GM18499 (cell line): ENCODE measurements around the gene NIPAL3.
"Not testable (repeated sequence)": the region's sequence is repeated elsewhere in the genome, so short reads cannot be mapped to it uniquely, and the experiment has no call there.

Source experiments
- ATAC-seq: cut with Tn5 transposase; IDR thresholded peaks from one replicate; pipeline ENCODE4 v1.9.1; 2021; ENCODE audit warnings: moderate number of reproducible peaks; ENCODE audit not compliant: insufficient read depth, unreplicated experiment

NIPAL3 gene

GRCh38 chr1:24452922-24453485, 37.4 kb downstream of the NIPAL3 start:
- no peak for ATAC-seq

- ATAC-seq: no peak
These were observed 39.1 kb downstream of the NIPAL3 start for GRCh38 chr1:24454673-24455072.

DNA sequence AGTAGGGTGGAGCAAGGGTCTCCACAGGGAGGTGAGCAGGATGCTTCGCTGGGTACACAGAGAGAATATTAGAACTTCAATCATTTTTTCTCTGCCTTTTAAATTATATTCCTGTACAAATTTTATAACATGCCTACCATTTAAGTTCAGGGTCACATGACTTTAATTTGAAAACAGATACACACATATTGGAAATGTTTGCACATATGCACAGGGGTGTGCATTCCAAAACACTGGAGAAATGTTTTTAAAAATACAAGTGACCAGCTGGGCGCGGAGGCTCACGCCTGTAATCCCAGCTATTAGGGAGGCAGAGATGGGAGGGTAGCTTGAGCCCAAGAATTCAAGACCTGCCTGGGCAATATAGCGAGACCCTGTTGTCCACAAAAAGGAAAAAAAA, 39.7 kb downstream of the NIPAL3 start:
- ATAC-seq: no peak

DNA sequence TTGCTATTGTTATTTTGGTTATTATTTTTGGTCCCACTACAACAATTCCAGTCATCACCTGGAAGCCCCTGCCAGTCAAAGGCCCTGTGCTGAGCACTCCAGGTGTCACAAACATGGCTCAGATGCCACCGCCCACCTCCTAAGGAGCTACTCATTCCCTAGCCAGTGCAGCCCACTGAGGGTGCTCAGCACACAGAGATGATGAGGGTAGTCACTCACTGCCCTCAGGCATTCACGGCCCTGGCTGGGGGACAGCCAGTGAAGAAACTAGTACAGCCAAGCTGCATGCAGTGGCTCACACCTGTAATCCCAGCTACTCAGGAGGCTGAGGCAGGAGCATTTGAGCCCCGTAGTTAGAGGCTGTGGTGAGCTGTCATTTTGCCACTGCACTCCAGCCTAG, 42.3 kb downstream of the NIPAL3 start:
- no peak for ATAC-seq

GRCh38 chr1:24459551-24460266, 44.1 kb downstream of the NIPAL3 start:
- no peak for ATAC-seq

DNA sequence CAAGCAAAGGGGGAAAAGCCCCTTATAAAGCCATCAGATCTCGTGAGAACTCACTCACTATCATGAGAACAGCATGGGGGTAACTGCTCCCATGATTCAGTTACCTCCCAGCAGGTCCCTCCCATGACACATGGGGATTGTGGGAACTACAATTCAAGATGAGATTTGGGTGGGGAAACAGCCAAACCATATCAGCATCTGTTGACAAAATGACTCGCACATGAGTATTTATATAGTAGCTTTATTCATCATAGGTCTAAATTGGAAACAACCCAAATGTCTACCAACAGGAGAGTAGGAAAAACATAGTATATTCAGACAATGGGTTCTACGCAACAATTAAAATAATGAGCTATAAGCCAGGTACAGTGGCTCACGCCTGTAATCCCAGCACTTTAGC, 46.5 kb downstream of the NIPAL3 start:
- ATAC-seq: not testable (repeated sequence)

DNA sequence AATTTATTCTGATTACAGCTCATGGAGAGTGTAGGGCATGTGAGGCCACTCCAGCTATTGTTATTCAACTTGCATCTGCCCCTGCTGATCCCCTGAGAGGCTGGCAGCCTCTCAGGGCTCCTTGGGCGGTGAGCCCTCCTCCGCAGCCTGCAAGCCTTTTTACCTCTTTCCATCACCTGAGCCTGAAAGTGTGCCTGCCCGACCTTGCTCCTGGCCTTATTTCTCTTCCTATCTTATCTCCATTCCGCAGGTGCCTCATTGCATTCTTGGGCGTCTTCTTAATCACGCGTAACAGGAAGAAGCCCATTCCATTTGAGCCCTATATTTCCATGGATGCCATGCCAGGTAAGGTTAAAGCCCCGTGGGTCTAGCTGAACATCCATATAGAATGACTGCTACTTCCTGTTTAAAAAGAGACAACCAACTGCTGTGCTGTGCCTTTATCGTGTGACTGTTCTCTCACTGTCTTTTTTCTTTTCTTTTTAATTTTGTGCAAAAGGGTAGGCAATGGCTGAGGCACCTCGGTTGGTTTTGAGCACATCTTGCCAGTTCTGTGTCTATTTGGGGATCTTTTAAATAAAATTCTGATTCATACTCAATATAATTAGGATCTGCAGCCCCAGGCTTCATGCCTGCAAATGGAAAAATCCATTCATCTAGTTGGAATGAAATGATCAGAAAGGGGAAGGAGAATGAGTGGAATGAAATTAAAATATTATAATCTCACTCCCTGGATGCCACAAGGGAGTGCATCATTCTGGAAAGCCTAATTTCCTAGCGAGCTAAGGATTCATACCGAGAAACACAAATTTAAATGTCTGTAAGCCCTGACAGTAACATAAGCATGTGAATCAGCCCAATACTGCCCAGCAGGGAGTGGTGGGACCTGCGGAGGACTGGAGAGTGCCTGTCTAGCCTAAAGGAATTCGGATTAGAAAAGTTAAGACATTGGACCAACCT, 48.5 kb downstream of the NIPAL3 start:
- ATAC-seq: no peak

GRCh38 chr1:24465099-24465498, 49.5 kb downstream of the NIPAL3 start:
- ATAC-seq: no peak

- ATAC-seq: no peak
These were observed 50.0 kb downstream of the NIPAL3 start for GRCh38 chr1:24465638-24466037.

DNA sequence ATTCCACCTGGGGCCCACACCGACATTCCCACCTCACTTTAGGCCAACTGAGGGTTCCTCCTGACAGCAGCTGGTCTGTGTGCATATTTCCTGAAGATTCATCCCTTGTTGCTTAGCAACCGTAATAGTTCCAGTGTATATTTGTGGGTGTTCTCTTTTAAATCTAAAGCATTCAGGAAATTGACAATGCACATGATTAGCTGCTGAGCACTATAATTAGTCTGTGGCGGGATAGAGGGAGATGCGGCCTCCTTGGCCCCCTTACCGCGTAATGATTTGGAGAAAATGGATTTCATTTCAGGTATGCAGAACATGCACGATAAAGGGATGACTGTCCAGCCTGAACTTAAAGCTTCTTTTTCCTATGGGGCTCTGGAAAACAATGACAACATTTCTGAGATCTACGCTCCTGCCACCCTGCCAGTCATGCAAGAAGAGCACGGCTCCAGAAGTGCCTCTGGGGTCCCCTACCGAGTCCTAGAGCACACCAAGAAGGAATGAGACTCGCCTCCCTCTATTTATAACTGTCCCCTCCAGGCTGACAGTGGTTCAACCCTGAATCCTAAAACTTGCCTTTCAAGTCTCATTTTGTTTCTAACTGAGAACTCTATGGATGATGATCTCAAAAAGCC, 53.2 kb downstream of the NIPAL3 start:
- no peak for ATAC-seq

GRCh38 chr1:24470592-24470991, 55.0 kb downstream of the NIPAL3 start:
- ATAC-seq: no peak

- no peak for ATAC-seq
These were observed 57.1 kb downstream of the NIPAL3 start for GRCh38 chr1:24472527-24473251.

- ATAC-seq: no peak
These were observed 58.6 kb downstream of the NIPAL3 start for GRCh38 chr1:24474193-24474592.

DNA sequence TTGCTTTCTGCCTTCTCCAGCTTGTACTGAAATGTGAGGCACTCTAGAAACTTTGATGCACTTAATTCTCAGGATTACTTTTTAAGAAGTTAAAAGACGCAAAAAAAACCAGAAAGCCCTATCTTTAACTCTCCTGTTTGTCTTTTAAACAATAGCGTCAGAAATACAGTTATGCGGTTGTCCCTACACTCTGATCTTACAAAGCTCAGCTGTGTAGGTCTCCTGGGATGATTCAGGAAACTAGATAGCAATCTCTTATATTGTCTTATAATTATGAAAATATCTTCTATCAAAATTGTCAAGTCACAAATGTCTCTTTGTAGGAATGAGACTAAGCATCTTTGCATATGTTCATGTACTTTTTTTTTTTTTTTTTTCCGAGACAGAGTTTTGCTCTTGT, 60.1 kb downstream of the NIPAL3 start:
- ATAC-seq: no peak

- ATAC-seq: no peak
These were observed 61.0 kb downstream of the NIPAL3 start for GRCh38 chr1:24476571-24476970.

DNA sequence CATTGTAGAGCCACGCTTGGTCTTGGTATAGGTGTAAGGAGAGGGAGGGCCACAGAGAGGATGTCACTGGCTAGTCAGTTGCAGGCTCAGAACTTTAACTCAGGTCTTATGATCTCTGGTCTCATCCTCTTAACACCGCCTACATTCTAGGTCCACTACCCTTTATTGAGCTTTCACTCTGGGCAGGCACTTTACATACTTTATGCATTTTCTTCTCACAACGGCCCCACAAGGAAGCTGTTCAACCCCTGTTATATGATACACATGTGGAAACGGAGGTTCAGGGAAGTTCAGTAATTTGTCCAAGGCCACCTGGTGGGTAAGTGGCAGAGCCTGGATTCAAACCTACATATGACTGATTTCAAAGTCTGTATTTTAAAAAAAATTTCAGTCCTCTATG, 61.7 kb downstream of the NIPAL3 start:
- no peak for ATAC-seq

GRCh38 chr1:24481101-24481500, 65.5 kb downstream of the NIPAL3 start:
- no peak for ATAC-seq

DNA sequence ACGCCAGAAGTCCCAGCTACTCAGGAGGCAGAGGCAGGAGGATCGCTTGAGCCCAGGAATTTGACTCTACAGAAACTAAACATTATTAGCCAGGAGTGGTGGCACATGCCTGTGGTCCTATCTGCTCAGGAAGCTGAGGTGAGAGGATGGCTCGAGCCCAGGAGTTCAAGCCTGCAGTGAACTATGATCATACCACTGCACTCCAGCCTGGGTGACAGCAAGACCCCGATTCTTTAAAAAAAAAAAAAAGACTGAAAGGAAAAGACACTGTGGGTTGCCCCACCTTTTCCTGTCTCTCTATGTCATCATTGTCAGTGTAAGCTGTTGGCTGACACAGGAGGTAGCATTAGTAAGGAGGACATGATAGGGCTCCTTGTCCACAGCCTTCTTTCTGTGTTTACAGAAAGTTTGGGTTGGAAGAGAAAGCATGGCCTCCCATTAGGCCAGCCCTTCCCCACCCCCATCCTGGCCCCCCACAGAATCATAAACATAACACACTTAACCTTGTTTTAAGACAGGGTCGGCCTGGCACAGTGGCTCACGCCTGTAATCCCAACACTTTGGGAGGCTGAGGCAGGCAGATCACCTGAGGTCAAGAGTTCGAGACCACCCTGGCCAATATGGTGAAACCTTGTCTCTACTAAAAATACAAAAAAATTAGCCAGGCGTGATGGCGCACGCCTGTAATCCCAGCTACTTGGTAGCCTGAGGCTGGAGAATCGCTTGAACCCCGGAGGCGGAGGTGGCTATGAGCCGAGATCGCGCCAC, 66.4 kb downstream of the NIPAL3 start:
- ATAC-seq: no peak

DNA sequence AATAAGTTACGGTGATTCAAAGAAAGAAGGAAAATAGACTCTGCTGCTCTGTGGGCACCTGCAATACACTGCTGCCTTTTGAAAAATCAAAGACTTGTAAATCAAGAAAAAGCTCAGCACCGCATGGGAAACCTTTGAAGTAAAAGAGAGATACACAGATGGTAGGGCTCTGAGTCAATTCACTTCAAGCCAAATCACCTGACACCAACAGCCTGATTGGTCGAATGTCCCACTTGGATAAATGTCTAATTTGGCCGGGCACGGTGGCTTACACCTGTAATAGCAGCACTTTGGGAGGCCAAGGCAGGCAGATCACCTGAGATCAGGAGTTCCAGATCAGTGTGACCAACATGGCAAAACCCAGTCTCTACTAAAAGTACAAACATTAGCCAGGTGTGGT, 67.8 kb downstream of the NIPAL3 start:
- no peak for ATAC-seq
